WI38 (cell line): ENCODE measurements around the gene SLC27A5.
A peak's percentile ranks its signal among the peaks of the same experiment; 100 is the strongest.

Source experiments
- H3K4me3 ChIP-seq: 2 replicates; pipeline ENCODE4 v1.5.1; 2011; ENCODE audit warnings: low read depth, mild to moderate bottlenecking, control low read depth, low read length
- CTCF ChIP-seq: IDR thresholded peaks from 2 replicates; pipeline ENCODE4 v1.5.1; 2012; ENCODE audit warnings: low read depth, mild to moderate bottlenecking, control low read depth, low read length

Gene SLC27A5

GRCh38 chr19:58516246-58516836 is 4.5 kb upstream of the SLC27A5 start:
- TF ChIP-seq CTCF, result no peak

GRCh38 chr19:58515259-58515658 is 3.5 kb upstream of the SLC27A5 start:
- no peak for TF ChIP-seq CTCF
- no peak overlapping the region for H3K4me3 ChIP-seq

More at GRCh38 chr19:58516246-58516836, 4.5 kb upstream of the SLC27A5 start:
- H3K4me3 ChIP-seq, result no peak overlapping the region

- no peak for TF ChIP-seq CTCF
- H3K4me3 ChIP-seq, result no peak overlapping the region; the same call in 1 of the 2 replicates
These were observed 2.8 kb upstream of the SLC27A5 start for GRCh38 chr19:58514564-58515022.

GRCh38 chr19:58513694-58514563 is 2.1 kb upstream of the SLC27A5 start:
- H3K4me3 ChIP-seq, result no peak overlapping the region; the same call in 1 of the 2 replicates
- TF ChIP-seq CTCF, result peak; percentile 55

GRCh38 chr19:58513213-58513693 is 1.5 kb upstream of the SLC27A5 start:
- no peak for TF ChIP-seq CTCF
- no peak overlapping the region for H3K4me3 ChIP-seq

- no peak overlapping the region for H3K4me3 ChIP-seq
- no peak for TF ChIP-seq CTCF
These were observed 1.5 kb downstream of the SLC27A5 start for GRCh38 chr19:58510084-58510862.
